PFSK-1 (cell line): ENCODE results near the gene TRPM3.

Source experiments
- FOXP2 ChIP-seq: optimal IDR thresholded peaks from 2 replicates; pipeline ENCODE3; 2011; ENCODE audit warnings: borderline replicate concordance, control low read depth, inconsistent platforms; ENCODE audit not compliant: insufficient read depth; ENCODE audit errors: extremely low read length, extremely low read depth
- POLR2AphosphoS5 ChIP-seq: IDR thresholded peaks from 2 replicates; pipeline ENCODE4 v1.6.1; 2012; ENCODE audit warnings: low read depth, mild to moderate bottlenecking, control low read depth, low read length, moderate library complexity
- REST ChIP-seq, 2 experiments: IDR thresholded peaks; 2 replicates each; pipeline versions ENCODE4 v1.6.1 to v1.8.0; 2011 to 2012; ENCODE audit warnings: low read depth in 2 of 2, low read length in 2 of 2, control low read depth in 1 of 2, inconsistent platforms in 1 of 2, mild to moderate bottlenecking in 1 of 2, moderate library complexity in 1 of 2; ENCODE audit not compliant: insufficient read depth in 1 of 2
- SIN3A ChIP-seq: IDR thresholded peaks from 2 replicates; pipeline ENCODE4 v1.6.1; 2012; ENCODE audit warnings: mild to moderate bottlenecking, low read length, moderate library complexity, borderline replicate concordance; ENCODE audit not compliant: insufficient read depth
- TAF1 ChIP-seq: IDR thresholded peaks from 2 replicates; pipeline ENCODE4 v1.6.1; 2012; ENCODE audit warnings: low read length, control low read depth, borderline replicate concordance; ENCODE audit not compliant: insufficient read depth

Gene TRPM3

GRCh38 chr9:70642341-70642740 is 479.1 kb downstream of the TRPM3 start:
- no peak for TF ChIP-seq TAF1
- no peak for TF ChIP-seq REST (IDR thresholded peaks at IDR 0.05; ENCODE audit: insufficient read depth in 1 of 2, low read depth in 2 of 2, low read length in 2 of 2)
- TF ChIP-seq FOXP2, result no peak
- TF ChIP-seq SIN3A, result no peak
- TF ChIP-seq POLR2AphosphoS5, result no peak

- TF ChIP-seq REST (IDR thresholded peaks at IDR 0.05; ENCODE audit: insufficient read depth in 1 of 2, low read depth in 2 of 2, low read length in 2 of 2) (no peak), SIN3A (no peak), POLR2AphosphoS5 (no peak), FOXP2 (no peak), TAF1 (no peak)
Measured at GRCh38 chr9:70641631-70642030, 479.8 kb downstream of the TRPM3 start.

GRCh38 chr9:70641031-70641430 is 480.4 kb downstream of the TRPM3 start:
- TF ChIP-seq POLR2AphosphoS5, result no peak
- TF ChIP-seq FOXP2, result no peak
- TF ChIP-seq TAF1, result no peak
- no peak for TF ChIP-seq SIN3A
- no peak for TF ChIP-seq REST (IDR thresholded peaks at IDR 0.05; ENCODE audit: insufficient read depth in 1 of 2, low read depth in 2 of 2, low read length in 2 of 2)

GRCh38 chr9:70639853-70640814 is 481.3 kb downstream of the TRPM3 start:
- no peak for TF ChIP-seq TAF1
- no peak for TF ChIP-seq POLR2AphosphoS5
- no peak for TF ChIP-seq FOXP2
- TF ChIP-seq REST (IDR thresholded peaks at IDR 0.05; ENCODE audit: insufficient read depth in 1 of 2, low read depth in 2 of 2, low read length in 2 of 2), result no peak
- TF ChIP-seq SIN3A, result no peak
